AG04449 (cell line): ENCODE data around the gene FDPS.

Source experiments
- CTCF ChIA-PET: fragments of 350-600 bp; formaldehyde crosslinking; extraction: SDS; loops from one replicate; lab custom pipeline; 2021; ENCODE audit warnings: antibody characterized with exemption; lab: Yijun Ruan, JAX
- POLR2A ChIA-PET: fragments of 400-600, 350-600 bp; formaldehyde crosslinking; extraction: SDS; loops from one replicate; lab custom pipeline; 2020; ENCODE audit warnings: antibody characterized with exemption, inconsistent platforms; lab: Yijun Ruan, JAX
- DNase-seq: peaks from one replicate; pipeline ENCODE4 v3.0.0-alpha.2; 2010; ENCODE audit warnings: low read depth, low spot score
- H3K4me3 ChIP-seq: 2 replicates; pipeline ENCODE4 v1.5.1; 2011; ENCODE audit warnings: low read depth, mild to moderate bottlenecking, control low read depth, low read length
- TF ChIP-seq, protein P1 (sequence below): IDR thresholded peaks from one replicate; pipeline ENCODE4 v1.5.1; 2011; ENCODE audit warnings: mild to moderate bottlenecking, moderate library complexity, low read length, control low read depth, inconsistent platforms; ENCODE audit not compliant: insufficient read depth; ENCODE audit errors: missing control alignments

The FDPS gene

DNA sequence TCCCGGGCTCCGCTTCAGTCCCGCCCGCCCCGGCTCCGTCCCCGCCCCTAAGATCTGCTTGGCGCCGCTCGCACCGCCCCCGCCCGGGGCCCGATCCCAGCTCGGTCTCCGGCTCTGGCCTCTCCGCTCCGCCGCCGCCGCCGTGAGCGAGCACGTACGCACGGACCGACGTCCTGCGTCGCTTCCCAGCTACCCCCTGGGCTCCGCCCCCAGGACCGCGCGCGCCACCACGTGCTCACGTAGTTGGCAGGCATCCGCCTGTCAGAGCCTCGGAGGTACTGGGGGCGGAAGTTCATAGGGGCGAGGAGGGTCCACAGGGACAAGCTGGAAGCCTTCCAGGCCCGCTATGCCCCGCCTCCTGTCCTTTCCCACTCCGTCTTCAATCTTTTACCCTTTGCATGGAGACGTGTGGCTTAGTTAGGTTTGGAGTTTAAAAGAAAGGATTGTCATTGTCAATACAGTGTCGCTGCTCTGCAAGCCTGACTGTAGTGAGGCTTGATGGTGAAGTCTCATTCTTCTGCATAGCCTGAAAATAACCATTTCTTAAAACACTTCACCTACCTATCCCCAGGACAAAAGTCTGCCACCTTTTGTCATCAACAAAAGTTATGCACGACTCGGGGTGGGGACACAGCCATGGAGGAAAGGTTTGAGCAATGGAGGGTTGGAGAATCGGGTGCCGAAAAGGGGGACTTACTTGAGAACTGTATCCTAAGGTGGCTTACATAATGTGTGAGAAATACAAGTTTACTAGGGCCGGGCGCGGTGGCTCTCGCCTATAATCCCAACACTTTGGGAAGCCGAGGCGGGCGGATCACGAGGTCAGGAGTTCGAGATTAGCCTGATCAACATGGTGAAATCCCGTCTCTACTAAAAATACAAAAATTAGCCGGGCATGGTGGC is 35.1 kb upstream of the FDPS start, which contains the start of gene CLK2:
Gene CLK2 (minus strand): TSS at position 162 of the 903 bp plus-strand sequence. CDS start 2,527 bp downstream, outside the sequence.
- peak within 1 kb of the TSS; percentile 80 for H3K4me3 ChIP-seq
- POLR2A ChIA-PET, result interaction anchor here (0.6 to 2.0 kb wide), 7 partner anchors 10 to 51 kb away, joined by 3 to 13 read pairs (median 6); partner anchors contain the start of genes RUSC1 and SCAMP3
- TF ChIP-seq, protein P1, sequence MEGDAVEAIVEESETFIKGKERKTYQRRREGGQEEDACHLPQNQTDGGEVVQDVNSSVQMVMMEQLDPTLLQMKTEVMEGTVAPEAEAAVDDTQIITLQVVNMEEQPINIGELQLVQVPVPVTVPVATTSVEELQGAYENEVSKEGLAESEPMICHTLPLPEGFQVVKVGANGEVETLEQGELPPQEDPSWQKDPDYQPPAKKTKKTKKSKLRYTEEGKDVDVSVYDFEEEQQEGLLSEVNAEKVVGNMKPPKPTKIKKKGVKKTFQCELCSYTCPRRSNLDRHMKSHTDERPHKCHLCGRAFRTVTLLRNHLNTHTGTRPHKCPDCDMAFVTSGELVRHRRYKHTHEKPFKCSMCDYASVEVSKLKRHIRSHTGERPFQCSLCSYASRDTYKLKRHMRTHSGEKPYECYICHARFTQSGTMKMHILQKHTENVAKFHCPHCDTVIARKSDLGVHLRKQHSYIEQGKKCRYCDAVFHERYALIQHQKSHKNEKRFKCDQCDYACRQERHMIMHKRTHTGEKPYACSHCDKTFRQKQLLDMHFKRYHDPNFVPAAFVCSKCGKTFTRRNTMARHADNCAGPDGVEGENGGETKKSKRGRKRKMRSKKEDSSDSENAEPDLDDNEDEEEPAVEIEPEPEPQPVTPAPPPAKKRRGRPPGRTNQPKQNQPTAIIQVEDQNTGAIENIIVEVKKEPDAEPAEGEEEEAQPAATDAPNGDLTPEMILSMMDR, result no peak
- no peak for DNase-seq
- CTCF ChIA-PET, result interaction anchor here (0.6 to 9.6 kb wide), 9 partner anchors 8 to 716 kb away, joined by 3 to 112 read pairs (median 3); partner anchors contain the start of genes ENTREP3 and KRTCAP2

DNA sequence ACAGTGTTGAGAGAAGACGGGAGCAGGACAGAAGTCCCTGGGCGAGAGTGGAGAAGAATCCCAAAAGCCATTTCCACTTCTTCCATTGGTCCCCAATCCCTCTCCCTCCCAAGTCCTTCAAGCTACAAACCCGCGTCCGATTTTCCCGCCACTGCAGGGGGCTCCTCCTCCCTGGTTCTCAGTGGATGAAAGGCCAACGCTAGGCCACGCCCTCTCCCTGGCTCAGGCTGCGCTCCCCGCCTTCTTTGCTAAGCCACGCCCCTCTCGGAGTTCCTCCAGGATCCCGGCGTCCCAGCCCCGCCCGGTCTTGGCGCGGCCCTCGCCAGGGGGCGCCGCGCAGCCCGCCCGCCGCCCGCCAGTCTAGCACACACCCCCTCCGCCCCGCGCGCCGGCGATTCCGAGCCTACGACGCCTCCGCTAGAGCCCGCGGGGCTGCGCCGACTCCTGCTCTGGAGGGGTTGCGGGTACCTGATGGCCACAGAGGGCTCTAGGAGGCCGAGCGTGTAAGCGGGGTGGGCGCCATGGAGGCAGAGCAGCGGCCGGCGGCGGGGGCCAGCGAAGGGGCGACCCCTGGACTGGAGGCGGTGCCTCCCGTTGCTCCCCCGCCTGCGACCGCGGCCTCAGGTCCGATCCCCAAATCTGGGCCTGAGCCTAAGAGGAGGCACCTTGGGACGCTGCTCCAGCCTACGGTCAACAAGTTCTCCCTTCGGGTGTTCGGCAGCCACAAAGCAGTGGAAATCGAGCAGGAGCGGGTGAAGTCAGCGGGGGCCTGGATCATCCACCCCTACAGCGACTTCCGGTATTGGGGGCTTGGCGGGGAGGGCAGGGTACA is 31.4 kb upstream of the FDPS start, which contains the start of gene HCN3:
Gene HCN3 (plus strand): TSS at position 394 of the 832 bp plus-strand sequence. CDS start 128 bp downstream, at position 522.
- CTCF ChIA-PET, result interaction anchor here (0.6 to 9.6 kb wide), 22 partner anchors 9 to 374 kb away, joined by 3 to 112 read pairs (median 4); partner anchors contain the start of genes ENTREP3, FDPS and THBS3
- H3K4me3 ChIP-seq, result peak within 1 kb of the TSS; percentile 74
- POLR2A ChIA-PET, result interaction anchor here (0.6 to 1.2 kb wide), 3 partner anchors 10 to 46 kb away, joined by 3 to 4 read pairs (median 3); partner anchors contain the start of gene SCAMP3
- TF ChIP-seq, protein P1, result peak; percentile 57
- peak; percentile 49 for DNase-seq

DNA sequence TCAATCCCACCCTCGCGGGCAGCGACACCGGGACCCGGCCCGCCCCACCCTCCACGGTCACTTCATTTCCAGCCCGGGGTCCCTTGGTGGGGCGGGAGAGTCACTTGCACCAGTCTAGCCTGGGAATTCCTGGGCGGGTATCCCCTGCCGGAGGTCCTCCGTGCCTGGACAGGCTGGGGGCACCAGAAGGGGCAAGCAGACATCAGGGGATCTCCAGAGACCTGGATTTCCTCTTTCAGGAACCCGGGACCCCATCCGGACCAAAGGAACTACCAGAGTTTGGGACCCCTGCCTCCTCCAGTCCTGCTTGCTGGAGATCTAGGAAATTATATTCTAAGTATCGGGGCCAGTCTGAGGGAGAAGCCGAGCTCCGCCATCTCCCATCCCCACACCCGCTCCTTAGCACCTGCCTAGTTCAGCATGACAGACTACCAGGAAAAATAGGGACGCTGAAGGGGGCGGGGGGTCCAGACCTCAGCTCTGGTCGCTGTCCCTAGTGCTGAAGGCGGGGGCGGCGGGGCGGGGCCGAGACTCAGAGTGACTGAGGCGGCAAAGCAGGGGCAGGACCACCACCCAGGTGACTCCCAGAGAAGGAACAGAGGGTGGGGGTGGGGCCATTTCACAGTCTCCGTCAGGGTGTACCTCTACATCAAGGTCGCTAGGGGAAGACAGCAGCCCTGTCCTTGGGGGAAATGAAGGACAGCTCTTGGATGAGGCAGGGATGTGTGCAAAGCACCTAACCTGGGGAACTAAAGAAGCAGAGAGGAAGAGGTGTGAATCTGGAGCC is 30.6 kb upstream of the FDPS start:
- DNase-seq, result no peak
- peak overlapping the region; percentile 74 for H3K4me3 ChIP-seq
- POLR2A ChIA-PET, result interaction anchor here (1.0 to 1.2 kb wide), 2 partner anchors 16 to 46 kb away, joined by 3 read pairs; partner anchors contain the start of gene SCAMP3
- CTCF ChIA-PET, result interaction anchor here (1.1 to 4.5 kb wide), 9 partner anchors 12 to 370 kb away, joined by 3 to 30 read pairs (median 4); partner anchors contain the start of genes FDPS and THBS3
- TF ChIP-seq, protein P1, result peak; percentile 36

DNA sequence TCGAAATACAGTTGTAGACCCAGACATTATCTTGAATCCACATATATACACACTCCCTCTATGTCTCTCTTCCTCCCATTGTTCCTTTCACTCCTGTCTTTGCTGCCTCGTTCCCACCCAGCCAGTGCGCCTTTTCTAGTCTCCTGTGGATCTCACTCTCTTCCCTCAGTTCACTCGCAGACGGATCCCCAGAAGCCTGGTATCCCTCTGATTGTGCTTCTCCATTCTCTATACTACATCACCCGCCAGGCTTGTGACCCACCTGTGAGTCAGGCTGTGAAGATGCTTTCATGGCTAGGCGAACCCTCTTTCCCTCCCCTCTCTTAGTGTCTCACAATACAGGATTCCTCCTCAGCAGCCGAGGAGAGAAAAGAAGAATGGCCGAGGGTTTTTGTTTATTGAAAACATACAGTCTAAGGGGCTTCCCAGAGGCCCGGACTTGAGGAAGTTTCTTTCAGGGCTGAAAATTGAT is 29.9 kb upstream of the FDPS start:
- TF ChIP-seq, protein P1, result no peak
- ChIA-PET CTCF (interaction anchor here (1.1 to 4.5 kb wide), 9 partner anchors 11 to 370 kb away, joined by 3 to 30 read pairs (median 4); partner anchors contain the start of genes FDPS and THBS3), POLR2A (interaction anchor here (1.0 to 1.2 kb wide), 2 partner anchors 17 to 45 kb away, joined by 3 read pairs; partner anchors contain the start of gene SCAMP3)
- H3K4me3 ChIP-seq, result no peak overlapping the region
- DNase-seq, result no peak

DNA sequence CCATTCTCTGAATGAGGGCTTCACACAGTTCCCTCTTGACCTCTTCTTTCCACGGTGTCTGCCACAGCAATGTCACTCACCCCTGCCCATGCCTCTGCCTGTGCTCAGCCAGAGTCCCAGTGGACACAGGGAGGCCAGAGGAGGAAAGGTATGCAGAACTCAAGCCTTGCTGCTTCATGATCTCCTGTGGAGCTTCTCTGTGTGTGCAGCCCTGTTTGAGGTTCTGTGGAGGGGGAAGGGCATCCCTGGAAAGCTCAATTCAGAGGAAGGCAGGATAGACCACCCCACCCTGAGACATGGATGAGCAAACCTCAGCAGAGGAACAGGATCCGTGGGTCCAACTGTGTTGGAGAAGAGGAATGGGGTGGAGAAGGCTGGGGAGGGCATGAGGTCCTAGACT is 29.4 kb upstream of the FDPS start:
- POLR2A ChIA-PET, result no interaction called here
- TF ChIP-seq, protein P1, result no peak
- H3K4me3 ChIP-seq, result no peak overlapping the region
- no peak for DNase-seq
- CTCF ChIA-PET, result interaction anchor here (0.9 to 4.5 kb wide), 9 partner anchors 11 to 369 kb away, joined by 3 to 30 read pairs (median 5); partner anchors contain the start of genes FDPS and THBS3
